ENCODE data around the gene ADARB2. TPM values are rescaled to one million over a fixed set of nuclear protein-coding genes. Genes with fewer than 3 reads are reported as not detected.

ADARB2 gene
- total RNA-seq, 2 donors from 2014 or later = 1.1 to 1.8 TPM

GRCh38 chr10:1709161-1709560, 28.2 kb downstream of the ADARB2 start:
- no peaks in the 10 kb centered on the region for H3K27me3 Mint-ChIP-seq (ENCODE audit: insufficient read depth)
- no peak for DNase-seq
- H3K4me3 ChIP-seq (ENCODE audit: low read length) = no peak overlapping the region
- H3K36me3 Mint-ChIP-seq (ENCODE audit: low read depth) = peaks cover 2% of the 10 kb centered on the region
- 66 to 100% methylated on average over 1 to 2 of the region's 2 CpGs for WGBS, 2 experiments (ENCODE audit: insufficient coverage in 1 of 2, insufficient read length in 1 of 2)
- no peaks in the 10 kb centered on the region for H3K4me1 Mint-ChIP-seq
- H3K9me3 ChIP-seq (ENCODE audit: control insufficient read depth, low read length) = peaks cover 7% of the 10 kb centered on the region
- H3K4me3 Mint-ChIP-seq = no peak overlapping the region
- no peaks in the 10 kb centered on the region for H3K36me3 ChIP-seq (ENCODE audit: control insufficient read depth, insufficient read depth, low read length)
- H3K27ac Mint-ChIP-seq = no peak overlapping the region
- no peak overlapping the region for H3K27ac ChIP-seq (ENCODE audit: low read depth, low read length)
- TF ChIP-seq CTCF (conservative IDR thresholded peaks at IDR 0.05) = no peak
- no peak overlapping the region for H3K9ac ChIP-seq (ENCODE audit: extremely low read depth, low read length, poor library complexity, severe bottlenecking)
- no peaks in the 10 kb centered on the region for H3K27me3 ChIP-seq (ENCODE audit: control insufficient read depth, insufficient read depth, low read length, poor library complexity, severe bottlenecking)
- peaks cover 27% of the 10 kb centered on the region for H3K9me3 Mint-ChIP-seq
- no peaks in the 10 kb centered on the region for H3K4me1 ChIP-seq (ENCODE audit: control insufficient read depth, insufficient read depth, low read length)

- no peak overlapping the region for H3K4me3 ChIP-seq (ENCODE audit: low read length)
- Mint-ChIP-seq H3K27ac (no peak overlapping the region), H3K4me1 (no peaks in the 10 kb centered on the region), H3K4me3 (no peak overlapping the region), H3K27me3 (ENCODE audit: insufficient read depth) (no peaks in the 10 kb centered on the region), H3K36me3 (ENCODE audit: low read depth) (peaks cover 2% of the 10 kb centered on the region), H3K9me3 (peaks cover 29% of the 10 kb centered on the region)
- DNase-seq = no peak
- H3K27me3 ChIP-seq (ENCODE audit: control insufficient read depth, insufficient read depth, low read length, poor library complexity, severe bottlenecking) = no peaks in the 10 kb centered on the region
- TF ChIP-seq CTCF (conservative IDR thresholded peaks at IDR 0.05) = no peak
- H3K4me1 ChIP-seq (ENCODE audit: control insufficient read depth, insufficient read depth, low read length) = no peaks in the 10 kb centered on the region
- H3K9me3 ChIP-seq (ENCODE audit: control insufficient read depth, low read length) = peaks cover 10% of the 10 kb centered on the region
- H3K36me3 ChIP-seq (ENCODE audit: control insufficient read depth, insufficient read depth, low read length) = no peaks in the 10 kb centered on the region
- no peak overlapping the region for H3K9ac ChIP-seq (ENCODE audit: extremely low read depth, low read length, poor library complexity, severe bottlenecking)
- 89 to 92% methylated on average over 1 to 7 of the region's 7 CpGs for WGBS, 2 experiments (ENCODE audit: insufficient coverage in 1 of 2, insufficient read length in 1 of 2)
- no peak overlapping the region for H3K27ac ChIP-seq (ENCODE audit: low read depth, low read length)
These were observed 28.6 kb downstream of the ADARB2 start for GRCh38 chr10:1708746-1709145.

GRCh38 chr10:1706711-1707110, 30.6 kb downstream of the ADARB2 start:
- H3K9ac ChIP-seq (ENCODE audit: extremely low read depth, low read length, poor library complexity, severe bottlenecking) = no peak overlapping the region
- peaks cover 48% of the 10 kb centered on the region for H3K9me3 Mint-ChIP-seq
- TF ChIP-seq CTCF (conservative IDR thresholded peaks at IDR 0.05) = no peak
- WGBS, 2 experiments (ENCODE audit: insufficient coverage in 1 of 2, insufficient read length in 1 of 2) = 57% methylated on average over 5 of the region's 6 CpGs; no CpG with 5 or more reads in 1 of the 2 experiments
- H3K27ac ChIP-seq (ENCODE audit: low read depth, low read length) = no peak overlapping the region
- peaks cover 16% of the 10 kb centered on the region for H3K9me3 ChIP-seq (ENCODE audit: control insufficient read depth, low read length)
- H3K4me1 ChIP-seq (ENCODE audit: control insufficient read depth, insufficient read depth, low read length) = no peaks in the 10 kb centered on the region
- no peak overlapping the region for H3K4me3 ChIP-seq (ENCODE audit: low read length)
- no peaks in the 10 kb centered on the region for H3K36me3 ChIP-seq (ENCODE audit: control insufficient read depth, insufficient read depth, low read length)
- no peak overlapping the region for H3K4me3 Mint-ChIP-seq
- no peaks in the 10 kb centered on the region for H3K4me1 Mint-ChIP-seq
- H3K36me3 Mint-ChIP-seq (ENCODE audit: low read depth) = peaks cover 2% of the 10 kb centered on the region
- H3K27ac Mint-ChIP-seq = no peak overlapping the region
- H3K27me3 ChIP-seq (ENCODE audit: control insufficient read depth, insufficient read depth, low read length, poor library complexity, severe bottlenecking) = no peaks in the 10 kb centered on the region
- peaks cover 2% of the 10 kb centered on the region for H3K27me3 Mint-ChIP-seq (ENCODE audit: insufficient read depth)
- DNase-seq = no peak
